Effector memory CD8-positive, alpha-beta T cell (primary cell): ENCODE results near the gene TULP4.
"Not testable (repeated sequence)": the region's sequence is repeated elsewhere in the genome, so short reads cannot be mapped to it uniquely, and the experiment has no call there.

Experiments used
- ATAC-seq: fragments of 150-1000 bp; cut with Tn5 transposase; replicated peaks from 2 replicates; pipeline ENCODE4 v1.10.0; 2021; ENCODE audit warnings: mild to moderate bottlenecking, moderate library complexity
- DNase-seq, 3 experiments: peaks; one replicate each; pipeline ENCODE4 v3.0.0; 2021
- H3K27ac Mint-ChIP-seq, 2 donors: one replicate each; pipeline ENCODE4 v1.8.0; 2022; ENCODE audit warnings: mild to moderate bottlenecking in 2 of 2, mixed read lengths in 2 of 2, moderate library complexity in 2 of 2
- H3K27me3 Mint-ChIP-seq, 2 donors: one replicate each; pipeline ENCODE4 v1.8.0; 2022; ENCODE audit warnings: mixed read lengths in 2 of 2
- H3K36me3 Mint-ChIP-seq: one replicate; pipeline ENCODE4 v1.8.0; 2022; ENCODE audit warnings: mild to moderate bottlenecking, moderate library complexity, mixed read lengths; ENCODE audit not compliant: insufficient read depth
- H3K4me1 Mint-ChIP-seq, 2 donors: one replicate each; pipeline ENCODE4 v1.8.0; 2022; ENCODE audit warnings: low read depth in 2 of 2, mixed read lengths in 2 of 2
- H3K4me3 Mint-ChIP-seq, 2 donors: one replicate each; pipeline ENCODE4 v1.8.0; 2022; ENCODE audit warnings: mild to moderate bottlenecking in 2 of 2, mixed read lengths in 2 of 2, moderate library complexity in 2 of 2
- H3K9me3 Mint-ChIP-seq, 2 donors: one replicate each; pipeline ENCODE4 v1.8.0; 2022; ENCODE audit warnings: mixed read lengths in 2 of 2

TULP4 gene

GRCh38 chr6:158405321-158405831 is 93.1 kb downstream of the TULP4 start:
- not testable (repeated sequence) for H3K36me3 Mint-ChIP-seq, H3K4me1 Mint-ChIP-seq, DNase-seq, H3K4me3 Mint-ChIP-seq, ATAC-seq, H3K27ac Mint-ChIP-seq, H3K9me3 Mint-ChIP-seq, H3K27me3 Mint-ChIP-seq

GRCh38 chr6:158405933-158406332 is 93.7 kb downstream of the TULP4 start:
- no peak overlapping the region for H3K4me3 Mint-ChIP-seq
- no peak overlapping the region for H3K27ac Mint-ChIP-seq
- peaks cover 3 to 10% of the 10 kb centered on the region in 2 donors for H3K4me1 Mint-ChIP-seq
- no peaks in the 10 kb centered on the region for H3K9me3 Mint-ChIP-seq
- ATAC-seq (no peak), DNase-seq (no peak)
- no peaks in the 10 kb centered on the region for H3K36me3 Mint-ChIP-seq
- no peaks in the 10 kb centered on the region for H3K27me3 Mint-ChIP-seq

GRCh38 chr6:158406736-158407135 is 94.5 kb downstream of the TULP4 start:
- Mint-ChIP-seq H3K27ac (peak overlapping the region in 1 of 2 donors; percentile 36), H3K36me3 (no peaks in the 10 kb centered on the region)

GRCh38 chr6:158408013-158408412 is 95.7 kb downstream of the TULP4 start:
- no peaks in the 10 kb centered on the region for H3K9me3 Mint-ChIP-seq
- H3K36me3 Mint-ChIP-seq: peaks cover 4% of the 10 kb centered on the region
- ATAC-seq: no peak
- H3K27ac Mint-ChIP-seq: peak overlapping the region in 1 of 2 donors; percentile 58
- H3K4me3 Mint-ChIP-seq: no peak overlapping the region
- DNase-seq: no peak
- peaks cover 3 to 10% of the 10 kb centered on the region in 2 donors for H3K4me1 Mint-ChIP-seq
- H3K27me3 Mint-ChIP-seq: no peaks in the 10 kb centered on the region

More at GRCh38 chr6:158406736-158407135, 94.5 kb downstream of the TULP4 start:
- H3K4me1 Mint-ChIP-seq: peaks cover 3 to 10% of the 10 kb centered on the region in 2 donors
- ATAC-seq (no peak), DNase-seq (no peak)
- H3K27me3 Mint-ChIP-seq: no peaks in the 10 kb centered on the region
- no peak overlapping the region for H3K4me3 Mint-ChIP-seq
- no peaks in the 10 kb centered on the region for H3K9me3 Mint-ChIP-seq

- no peaks in the 10 kb centered on the region for H3K9me3 Mint-ChIP-seq
- DNase-seq (no peak), ATAC-seq (no peak)
- H3K27me3 Mint-ChIP-seq: no peaks in the 10 kb centered on the region
- peaks cover 3 to 10% of the 10 kb centered on the region in 2 donors for H3K4me1 Mint-ChIP-seq
- peaks cover 7% of the 10 kb centered on the region for H3K36me3 Mint-ChIP-seq
- no peak overlapping the region for H3K4me3 Mint-ChIP-seq
- no peak overlapping the region for H3K27ac Mint-ChIP-seq
Measured at GRCh38 chr6:158408552-158409130, 96.4 kb downstream of the TULP4 start.

- peak overlapping the region; percentile 38 to 46 for H3K27ac Mint-ChIP-seq
- no peak for ATAC-seq
- peaks cover 3 to 10% of the 10 kb centered on the region in 2 donors for H3K4me1 Mint-ChIP-seq
- no peak for DNase-seq
- H3K36me3 Mint-ChIP-seq: peaks cover 7% of the 10 kb centered on the region
- no peaks in the 10 kb centered on the region for H3K27me3 Mint-ChIP-seq
- no peak overlapping the region for H3K4me3 Mint-ChIP-seq
- no peaks in the 10 kb centered on the region for H3K9me3 Mint-ChIP-seq
Measured at GRCh38 chr6:158409451-158409850, 97.2 kb downstream of the TULP4 start.

GRCh38 chr6:158410784-158411183 is 98.5 kb downstream of the TULP4 start:
- no peak overlapping the region for H3K4me3 Mint-ChIP-seq
- DNase-seq (no peak), ATAC-seq (no peak)
- no peaks in the 10 kb centered on the region for H3K27me3 Mint-ChIP-seq
- H3K4me1 Mint-ChIP-seq: peaks cover 3 to 4% of the 10 kb centered on the region in 2 donors
- H3K9me3 Mint-ChIP-seq: no peaks in the 10 kb centered on the region
- H3K36me3 Mint-ChIP-seq: peaks cover 9% of the 10 kb centered on the region
- H3K27ac Mint-ChIP-seq: no peak overlapping the region

- no peak for DNase-seq
- Mint-ChIP-seq H3K4me3 (no peak overlapping the region), H3K9me3 (no peaks in the 10 kb centered on the region)
Measured at GRCh38 chr6:158411998-158412397, 99.7 kb downstream of the TULP4 start.

GRCh38 chr6:158413028-158413427 is 100.8 kb downstream of the TULP4 start:
- Mint-ChIP-seq H3K36me3 (peaks cover 11% of the 10 kb centered on the region), H3K9me3 (no peaks in the 10 kb centered on the region), H3K4me3 (no peak overlapping the region), H3K27ac (no peak overlapping the region), H3K4me1 (peaks cover 1% of the 10 kb centered on the region in 2 donors), H3K27me3 (no peaks in the 10 kb centered on the region)
- no peak for DNase-seq
- ATAC-seq: no peak

More at GRCh38 chr6:158411998-158412397, 99.7 kb downstream of the TULP4 start:
- ATAC-seq: no peak
- no peaks in the 10 kb centered on the region for H3K27me3 Mint-ChIP-seq
- peaks cover 3 to 4% of the 10 kb centered on the region in 2 donors for H3K4me1 Mint-ChIP-seq
- H3K27ac Mint-ChIP-seq: peak overlapping the region in 1 of 2 donors; percentile 67
- peaks cover 11% of the 10 kb centered on the region for H3K36me3 Mint-ChIP-seq

- Mint-ChIP-seq H3K36me3 (peaks cover 11% of the 10 kb centered on the region), H3K9me3 (no peaks in the 10 kb centered on the region), H3K27me3 (no peaks in the 10 kb centered on the region), H3K27ac (peak overlapping the region in 1 of 2 donors; percentile 21), H3K4me1 (no peaks in the 10 kb centered on the region), H3K4me3 (no peak overlapping the region)
- DNase-seq (no peak), ATAC-seq (no peak)
Measured at GRCh38 chr6:158413814-158414565, 101.7 kb downstream of the TULP4 start.

- H3K4me1 Mint-ChIP-seq: no peaks in the 10 kb centered on the region
- H3K27me3 Mint-ChIP-seq: no peaks in the 10 kb centered on the region
- H3K36me3 Mint-ChIP-seq: peaks cover 11% of the 10 kb centered on the region
- H3K4me3 Mint-ChIP-seq: no peak overlapping the region
- DNase-seq (no peak), ATAC-seq (no peak)
- no peak overlapping the region for H3K27ac Mint-ChIP-seq
- no peaks in the 10 kb centered on the region for H3K9me3 Mint-ChIP-seq
Measured at GRCh38 chr6:158414851-158415262, 102.6 kb downstream of the TULP4 start.

- peaks cover 11% of the 10 kb centered on the region for H3K36me3 Mint-ChIP-seq
- ATAC-seq: no peak
- no peaks in the 10 kb centered on the region for H3K9me3 Mint-ChIP-seq
- no peaks in the 10 kb centered on the region for H3K4me1 Mint-ChIP-seq
- peak overlapping the region in 1 of 2 donors; percentile 13 for H3K27ac Mint-ChIP-seq
- no peak for DNase-seq
- H3K4me3 Mint-ChIP-seq: no peak overlapping the region
- no peaks in the 10 kb centered on the region for H3K27me3 Mint-ChIP-seq
Measured at GRCh38 chr6:158415666-158416065, 103.4 kb downstream of the TULP4 start.

GRCh38 chr6:158416883-158417759 is 104.9 kb downstream of the TULP4 start:
- H3K27ac Mint-ChIP-seq: no peak overlapping the region
- no peak for DNase-seq
- H3K27me3 Mint-ChIP-seq: no peaks in the 10 kb centered on the region
- no peak for ATAC-seq
- H3K9me3 Mint-ChIP-seq: no peaks in the 10 kb centered on the region
- H3K4me3 Mint-ChIP-seq: no peak overlapping the region
- no peaks in the 10 kb centered on the region for H3K4me1 Mint-ChIP-seq
- H3K36me3 Mint-ChIP-seq: peaks cover 11% of the 10 kb centered on the region
